ENCODE measurements around the gene CTBP1. TPM values are rescaled to one million over a fixed set of nuclear protein-coding genes. Genes with fewer than 3 reads are reported as not detected.
A peak's percentile ranks its signal among the peaks of the same experiment; 100 is the strongest.

Gene CTBP1
- total RNA-seq, 1 donor from 2014 or later: 97.0 TPM

- DNase-seq (ENCODE audit: low spot score) (no peak), ATAC-seq (no peak)
Observed at GRCh38 chr4:1225272-1226143, 23.4 kb downstream of the CTBP1 start.

GRCh38 chr4:1223841-1224809 lies 24.8 kb downstream of the CTBP1 start:
- no peak for ATAC-seq
- no peak for DNase-seq (ENCODE audit: low spot score)

- no peak for ATAC-seq
- DNase-seq (ENCODE audit: low spot score): no peak
Observed at GRCh38 chr4:1222938-1223690, 25.8 kb downstream of the CTBP1 start.

GRCh38 chr4:1222036-1222789 lies 26.7 kb downstream of the CTBP1 start:
- DNase-seq (ENCODE audit: low spot score) (no peak), ATAC-seq (peak; percentile 12)

- DNase-seq (ENCODE audit: low spot score): no peak
- ATAC-seq: no peak
Observed at GRCh38 chr4:1221155-1221870, 27.6 kb downstream of the CTBP1 start.

GRCh38 chr4:1220566-1220965 lies 28.4 kb downstream of the CTBP1 start:
- ATAC-seq: no peak
- no peak for DNase-seq (ENCODE audit: low spot score)

- DNase-seq (ENCODE audit: low spot score): no peak
- ATAC-seq: no peak
Observed at GRCh38 chr4:1219566-1219950, 29.4 kb downstream of the CTBP1 start.

GRCh38 chr4:1218634-1219565 lies 30.0 kb downstream of the CTBP1 start:
- no peak for DNase-seq (ENCODE audit: low spot score)
- no peak for ATAC-seq

- DNase-seq (ENCODE audit: low spot score): no peak
- no peak for ATAC-seq
Observed at GRCh38 chr4:1217366-1217765, 31.6 kb downstream of the CTBP1 start.

- DNase-seq (ENCODE audit: low spot score): no peak
- peak; percentile 16 for ATAC-seq
Observed at GRCh38 chr4:1216869-1217294, 32.0 kb downstream of the CTBP1 start.

- ATAC-seq (no peak), DNase-seq (ENCODE audit: low spot score) (no peak)
Observed at GRCh38 chr4:1216076-1216614, 32.8 kb downstream of the CTBP1 start.

GRCh38 chr4:1215141-1216075 lies 33.5 kb downstream of the CTBP1 start:
- DNase-seq (ENCODE audit: low spot score) (no peak), ATAC-seq (no peak)

- DNase-seq (ENCODE audit: low spot score) (no peak), ATAC-seq (no peak)
Observed at GRCh38 chr4:1214101-1215095, 34.5 kb downstream of the CTBP1 start.

GRCh38 chr4:1213336-1213995 lies 35.5 kb downstream of the CTBP1 start:
- no peak for DNase-seq (ENCODE audit: low spot score)
- no peak for ATAC-seq

Measured in left lobe of liver (tissue), 2 donors.